Activated CD8-positive, alpha-beta memory T cell treated with anti-CD3 and anti-CD28 coated beads for 1 hour (primary cell): Measurements from ENCODE around the gene BABAM2.

Experiments used
- DNase-seq, 2 donors: peaks; one replicate each; pipeline ENCODE4 v3.0.0-alpha.2; 2020; ENCODE audit warnings: low read depth in 1 of 2; ENCODE audit errors: extremely low read depth in 1 of 2

Gene BABAM2

GRCh38 chr2:28381225-28382180 lies 491.0 kb downstream of the BABAM2 start:
- DNase-seq, result no peak

- no peak for DNase-seq
Observed at GRCh38 chr2:28382755-28383154, 492.2 kb downstream of the BABAM2 start.

- DNase-seq, result no peak
Observed at GRCh38 chr2:28387082-28387960, 496.8 kb downstream of the BABAM2 start.
